GM19035 (cell line): ENCODE results near the gene VLDLR.

Experiments used
- ATAC-seq: cut with Tn5 transposase; IDR thresholded peaks from one replicate; pipeline ENCODE4 v1.9.1; 2021; ENCODE audit not compliant: unreplicated experiment

Gene VLDLR

GRCh38 chr9:2662496-2662895 lies 40.9 kb downstream of the VLDLR start:
- ATAC-seq = no peak

- ATAC-seq = no peak
Measured at GRCh38 chr9:2663461-2664173, 42.0 kb downstream of the VLDLR start.

- ATAC-seq = no peak
Measured at GRCh38 chr9:2664174-2665065, 42.8 kb downstream of the VLDLR start.

GRCh38 chr9:2666569-2666968 lies 45.0 kb downstream of the VLDLR start:
- ATAC-seq = no peak

GRCh38 chr9:2673161-2673560 lies 51.6 kb downstream of the VLDLR start:
- no peak for ATAC-seq

- ATAC-seq = no peak
Measured at GRCh38 chr9:2674141-2674824, 52.7 kb downstream of the VLDLR start.

- ATAC-seq = no peak
Measured at GRCh38 chr9:2675834-2676233, 54.2 kb downstream of the VLDLR start.

- no peak for ATAC-seq
Measured at GRCh38 chr9:2676466-2676865, 54.9 kb downstream of the VLDLR start.

- ATAC-seq = no peak
Measured at GRCh38 chr9:2677915-2678889, 56.6 kb downstream of the VLDLR start.

GRCh38 chr9:2679011-2679410 lies 57.4 kb downstream of the VLDLR start:
- ATAC-seq = no peak

GRCh38 chr9:2681981-2682380 lies 60.4 kb downstream of the VLDLR start:
- ATAC-seq = no peak

- no peak for ATAC-seq
Measured at GRCh38 chr9:2686911-2687310, 65.3 kb downstream of the VLDLR start.

GRCh38 chr9:2688636-2689035 lies 67.0 kb downstream of the VLDLR start:
- ATAC-seq = no peak

GRCh38 chr9:2691212-2691611 lies 69.6 kb downstream of the VLDLR start:
- ATAC-seq = no peak

- ATAC-seq = no peak
Measured at GRCh38 chr9:2691626-2692025, 70.0 kb downstream of the VLDLR start.

- no peak for ATAC-seq
Measured at GRCh38 chr9:2693056-2693455, 71.5 kb downstream of the VLDLR start.

GRCh38 chr9:2697492-2697891 lies 75.9 kb downstream of the VLDLR start:
- ATAC-seq = no peak

- ATAC-seq = no peak
Measured at GRCh38 chr9:2700398-2700797, 78.8 kb downstream of the VLDLR start.

GRCh38 chr9:2700909-2701550 lies 79.4 kb downstream of the VLDLR start:
- ATAC-seq = no peak

GRCh38 chr9:2704504-2704903 lies 82.9 kb downstream of the VLDLR start:
- no peak for ATAC-seq
